ENCODE data around the gene TMEM9. TPM values are rescaled to one million over a fixed set of nuclear protein-coding genes. Genes with fewer than 3 reads are reported as not detected.
A peak's percentile ranks its signal among the peaks of the same experiment; 100 is the strongest.

TMEM9 gene
- total RNA-seq, 4 donors from 2014 or later = 11.9 to 38.8 (median 13.0) TPM

DNA sequence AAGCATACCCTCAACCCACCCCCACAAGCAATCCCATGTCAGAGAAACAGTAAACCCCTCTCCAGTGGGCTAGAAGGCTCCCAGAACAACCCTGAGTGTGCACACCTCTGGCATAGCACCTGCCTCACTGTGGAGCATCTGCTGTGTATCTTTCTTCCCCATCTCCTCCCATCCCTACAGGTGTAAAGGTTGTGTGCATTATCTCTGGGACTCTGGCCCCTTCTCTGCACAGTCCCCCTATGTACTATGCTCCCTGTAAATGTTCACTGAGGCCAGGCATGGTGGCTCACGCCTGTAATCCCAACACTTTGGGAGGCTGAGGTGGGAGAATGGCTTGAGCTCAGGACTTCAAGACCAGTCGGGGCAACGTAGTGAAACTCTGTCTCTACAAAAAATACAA is 41.3 kb downstream of the TMEM9 start:
- H3K27me3 ChIP-seq = no peaks in the 10 kb centered on the region
- peaks cover 46 to 62% of the 10 kb centered on the region in 2 donors for H3K4me1 ChIP-seq
- in situ Hi-C loops (cut with MboI; ENCODE audit: low sequenced_read_pairs in 4 of 4) (no loop called here), intact Hi-C loops (cut with DNase I; ENCODE audit: low total_unique reads) (loop anchor here (5.0 kb wide), 1 partner anchor 59 kb away; no protein-coding TSS in a partner anchor)
- DNase-seq (no peak), ATAC-seq (peak in 1 of 2 donors; percentile 0)
- no peak overlapping the region for H3K4me3 ChIP-seq
- TF ChIP-seq, protein P1, sequence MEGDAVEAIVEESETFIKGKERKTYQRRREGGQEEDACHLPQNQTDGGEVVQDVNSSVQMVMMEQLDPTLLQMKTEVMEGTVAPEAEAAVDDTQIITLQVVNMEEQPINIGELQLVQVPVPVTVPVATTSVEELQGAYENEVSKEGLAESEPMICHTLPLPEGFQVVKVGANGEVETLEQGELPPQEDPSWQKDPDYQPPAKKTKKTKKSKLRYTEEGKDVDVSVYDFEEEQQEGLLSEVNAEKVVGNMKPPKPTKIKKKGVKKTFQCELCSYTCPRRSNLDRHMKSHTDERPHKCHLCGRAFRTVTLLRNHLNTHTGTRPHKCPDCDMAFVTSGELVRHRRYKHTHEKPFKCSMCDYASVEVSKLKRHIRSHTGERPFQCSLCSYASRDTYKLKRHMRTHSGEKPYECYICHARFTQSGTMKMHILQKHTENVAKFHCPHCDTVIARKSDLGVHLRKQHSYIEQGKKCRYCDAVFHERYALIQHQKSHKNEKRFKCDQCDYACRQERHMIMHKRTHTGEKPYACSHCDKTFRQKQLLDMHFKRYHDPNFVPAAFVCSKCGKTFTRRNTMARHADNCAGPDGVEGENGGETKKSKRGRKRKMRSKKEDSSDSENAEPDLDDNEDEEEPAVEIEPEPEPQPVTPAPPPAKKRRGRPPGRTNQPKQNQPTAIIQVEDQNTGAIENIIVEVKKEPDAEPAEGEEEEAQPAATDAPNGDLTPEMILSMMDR (IDR thresholded peaks at IDR 0.05 in 4 of 5, conservative IDR thresholded peaks at IDR 0.05 in 1 of 5) = no peak
- no peak for TF ChIP-seq POLR2A (IDR thresholded peaks at IDR 0.05)
- no peaks in the 10 kb centered on the region for H3K36me3 ChIP-seq
- peak overlapping the region; percentile 89 to 98 (median 96) for H3K27ac ChIP-seq
- no peaks in the 10 kb centered on the region for H3K9me3 ChIP-seq

DNA sequence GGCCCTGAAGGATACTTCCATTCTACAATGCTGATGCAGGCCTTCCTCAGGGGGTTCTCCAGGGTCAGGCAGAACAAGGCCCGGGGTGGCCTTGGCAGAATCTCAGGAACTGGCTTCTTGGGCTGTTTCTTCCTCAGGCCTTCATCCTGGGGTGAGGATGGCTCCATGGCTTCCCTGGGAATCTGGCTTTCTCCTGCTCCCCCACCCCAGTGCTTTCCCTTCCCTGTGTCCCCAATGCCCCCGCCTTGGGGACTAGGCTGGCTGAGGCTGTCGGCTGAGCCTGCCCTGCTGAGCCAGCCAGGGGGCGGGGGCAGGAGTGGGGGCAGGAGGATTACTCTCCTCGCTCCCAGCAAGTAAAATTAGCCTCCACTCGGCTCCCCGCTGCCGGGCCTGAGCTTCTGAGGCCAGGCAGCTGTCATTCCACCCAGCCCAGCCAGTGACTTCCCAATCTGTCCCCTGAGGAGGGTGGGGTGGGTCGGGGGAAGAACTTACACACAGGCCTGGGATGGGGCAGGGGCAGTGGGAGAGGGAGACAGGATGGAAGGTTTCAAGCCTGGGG is 42.0 kb downstream of the TMEM9 start, which contains the start of gene CACNA1S:
TSS of gene CACNA1S (minus strand) at position 254 of the 559 bp plus-strand sequence. CDS start at position 167, 87 bp downstream.
- in situ Hi-C loops (cut with MboI; ENCODE audit: low sequenced_read_pairs in 4 of 4) (no loop called here), intact Hi-C loops (cut with DNase I; ENCODE audit: low total_unique reads) (loop anchor here (5.0 kb wide), 1 partner anchor 60 kb away; no protein-coding TSS in a partner anchor)
- ATAC-seq (peak; percentile 45 to 59), DNase-seq (peak; percentile 67 to 93)
- H3K9me3 ChIP-seq = no peaks in the 10 kb centered on the region
- H3K27me3 ChIP-seq = no peaks in the 10 kb centered on the region
- no peaks in the 10 kb centered on the region for H3K36me3 ChIP-seq
- TF ChIP-seq POLR2A (IDR thresholded peaks at IDR 0.05) = peak; percentile 67 to 72
- TF ChIP-seq, protein P1 (IDR thresholded peaks at IDR 0.05 in 4 of 5, conservative IDR thresholded peaks at IDR 0.05 in 1 of 5) = no peak
- H3K27ac ChIP-seq = peak within 1 kb of the TSS; percentile 89 to 98 (median 96)
- H3K4me3 ChIP-seq = peak within 1 kb of the TSS; percentile 30 to 49 (median 37)
- H3K4me1 ChIP-seq = peaks cover 51 to 68% of the 10 kb centered on the region in 2 donors

DNA sequence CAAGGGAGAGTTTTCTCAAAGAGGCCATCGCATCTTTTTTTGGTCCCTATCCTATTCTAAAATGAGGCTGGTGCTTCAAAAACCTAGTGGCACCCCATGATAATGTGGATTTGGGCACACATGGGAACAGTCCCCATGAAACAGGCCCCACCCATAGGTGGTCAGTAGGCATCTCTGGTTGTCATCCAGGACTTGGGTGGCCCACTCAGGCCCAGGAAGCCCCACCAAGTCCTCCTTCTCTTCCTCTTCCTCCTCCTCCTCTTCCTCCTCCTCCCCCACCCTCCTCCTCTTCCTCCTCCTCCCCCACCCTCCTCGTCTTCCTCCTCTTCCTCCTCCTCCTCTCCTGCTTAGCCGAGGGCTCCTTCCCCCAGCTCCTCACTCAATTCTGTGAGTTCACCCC is 42.6 kb downstream of the TMEM9 start:
- H3K4me1 ChIP-seq = peaks cover 57 to 74% of the 10 kb centered on the region in 2 donors
- ATAC-seq (no peak), DNase-seq (no peak)
- no peaks in the 10 kb centered on the region for H3K36me3 ChIP-seq
- H3K27me3 ChIP-seq = no peaks in the 10 kb centered on the region
- intact Hi-C loops (cut with DNase I; ENCODE audit: low total_unique reads) (loop anchor here (1.0 to 5.0 kb wide), 2 partner anchors 15 to 61 kb away; no protein-coding TSS in a partner anchor), in situ Hi-C loops (cut with MboI; ENCODE audit: low sequenced_read_pairs in 4 of 4) (no loop called here)
- H3K9me3 ChIP-seq = no peaks in the 10 kb centered on the region
- peak overlapping the region; percentile 89 to 98 (median 96) for H3K27ac ChIP-seq
- no peak for TF ChIP-seq POLR2A (IDR thresholded peaks at IDR 0.05)
- TF ChIP-seq, protein P1 (IDR thresholded peaks at IDR 0.05 in 4 of 5, conservative IDR thresholded peaks at IDR 0.05 in 1 of 5) = no peak
- peak overlapping the region; percentile 30 to 49 (median 37) for H3K4me3 ChIP-seq

DNA sequence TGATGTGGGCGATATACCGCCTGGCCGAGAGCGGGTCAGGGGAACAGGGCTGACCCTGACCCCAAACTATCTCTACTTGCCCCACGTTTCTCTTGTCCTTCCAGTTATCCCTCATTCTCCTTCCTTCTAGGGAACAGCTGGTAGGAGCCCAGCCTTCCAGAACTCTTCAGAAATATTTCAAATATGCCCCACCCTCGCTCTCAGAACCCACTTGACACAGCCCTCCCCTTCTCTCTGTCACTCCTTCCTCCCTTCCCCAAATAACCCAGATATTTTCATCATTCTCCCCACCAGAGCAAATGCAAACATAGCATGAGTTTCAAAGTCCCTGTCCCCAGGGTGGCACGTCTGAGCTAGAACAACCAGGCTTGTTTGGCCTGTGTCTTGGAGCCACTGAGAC is 43.1 kb downstream of the TMEM9 start:
- intact Hi-C loops (cut with DNase I; ENCODE audit: low total_unique reads) (loop anchor here (1.0 to 5.0 kb wide), 2 partner anchors 15 to 61 kb away; no protein-coding TSS in a partner anchor), in situ Hi-C loops (cut with MboI; ENCODE audit: low sequenced_read_pairs in 4 of 4) (no loop called here)
- TF ChIP-seq POLR2A (IDR thresholded peaks at IDR 0.05) = no peak
- TF ChIP-seq, protein P1 (IDR thresholded peaks at IDR 0.05 in 4 of 5, conservative IDR thresholded peaks at IDR 0.05 in 1 of 5) = no peak
- DNase-seq (no peak), ATAC-seq (no peak)
- Histone ChIP-seq H3K36me3 (no peaks in the 10 kb centered on the region), H3K27me3 (no peaks in the 10 kb centered on the region), H3K4me3 (peak overlapping the region; percentile 9 to 49 (median 36)), H3K9me3 (no peaks in the 10 kb centered on the region), H3K27ac (peak overlapping the region; percentile 89 to 98 (median 96)), H3K4me1 (peaks cover 62 to 79% of the 10 kb centered on the region in 2 donors)
